ENCODE data around the gene AMELY.

Gene AMELY, protein sequence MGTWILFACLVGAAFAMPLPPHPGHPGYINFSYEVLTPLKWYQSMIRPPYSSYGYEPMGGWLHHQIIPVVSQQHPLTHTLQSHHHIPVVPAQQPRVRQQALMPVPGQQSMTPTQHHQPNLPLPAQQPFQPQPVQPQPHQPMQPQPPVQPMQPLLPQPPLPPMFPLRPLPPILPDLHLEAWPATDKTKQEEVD

DNA sequence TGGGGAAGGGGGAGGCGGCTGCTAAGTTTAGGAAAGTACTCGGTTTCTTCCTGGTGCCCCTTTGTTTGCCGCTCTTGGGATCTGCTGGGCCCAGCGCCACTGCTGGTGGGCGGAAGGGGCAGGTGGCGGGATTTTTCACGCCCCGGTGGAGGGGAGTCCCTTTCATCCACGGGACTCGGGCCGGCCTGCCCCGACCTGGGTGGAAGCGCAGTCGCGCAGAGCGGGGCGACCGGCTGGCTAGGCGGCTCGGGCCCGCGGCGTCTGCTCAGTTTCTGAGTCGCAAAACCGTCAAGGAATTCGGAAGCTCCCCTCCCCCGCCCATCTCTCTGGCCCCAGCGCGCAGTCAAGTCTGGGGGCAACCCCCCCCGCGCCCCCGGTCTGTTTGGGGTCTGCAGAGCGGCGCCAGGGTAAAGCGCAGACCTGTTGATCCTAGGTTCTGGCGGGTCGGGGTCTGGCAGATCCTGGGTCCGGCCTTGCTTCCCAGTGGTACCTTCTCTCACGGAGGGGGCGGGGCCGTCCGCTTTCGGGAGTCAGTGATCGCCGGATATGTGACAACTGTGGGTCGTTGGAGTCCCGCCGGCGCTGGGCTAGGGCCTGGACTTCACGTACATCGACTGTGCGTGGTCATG is at the start of gene AMELY:
AMELY (minus strand) TSS at position 500 of the 629 bp plus-strand sequence. CDS start 39,144 bp downstream, outside the sequence.
- TF ChIP-seq, protein P1, sequence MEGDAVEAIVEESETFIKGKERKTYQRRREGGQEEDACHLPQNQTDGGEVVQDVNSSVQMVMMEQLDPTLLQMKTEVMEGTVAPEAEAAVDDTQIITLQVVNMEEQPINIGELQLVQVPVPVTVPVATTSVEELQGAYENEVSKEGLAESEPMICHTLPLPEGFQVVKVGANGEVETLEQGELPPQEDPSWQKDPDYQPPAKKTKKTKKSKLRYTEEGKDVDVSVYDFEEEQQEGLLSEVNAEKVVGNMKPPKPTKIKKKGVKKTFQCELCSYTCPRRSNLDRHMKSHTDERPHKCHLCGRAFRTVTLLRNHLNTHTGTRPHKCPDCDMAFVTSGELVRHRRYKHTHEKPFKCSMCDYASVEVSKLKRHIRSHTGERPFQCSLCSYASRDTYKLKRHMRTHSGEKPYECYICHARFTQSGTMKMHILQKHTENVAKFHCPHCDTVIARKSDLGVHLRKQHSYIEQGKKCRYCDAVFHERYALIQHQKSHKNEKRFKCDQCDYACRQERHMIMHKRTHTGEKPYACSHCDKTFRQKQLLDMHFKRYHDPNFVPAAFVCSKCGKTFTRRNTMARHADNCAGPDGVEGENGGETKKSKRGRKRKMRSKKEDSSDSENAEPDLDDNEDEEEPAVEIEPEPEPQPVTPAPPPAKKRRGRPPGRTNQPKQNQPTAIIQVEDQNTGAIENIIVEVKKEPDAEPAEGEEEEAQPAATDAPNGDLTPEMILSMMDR (IDR thresholded peaks at IDR 0.05): no peak
- Histone ChIP-seq H3K27ac (no peak within 1 kb of the TSS), H3K4me3 (ENCODE audit: low read depth in 1 of 2, low read length in 1 of 2) (no peak within 1 kb of the TSS), H3K4me1 (ENCODE audit: control insufficient read depth in 1 of 2, insufficient read depth in 1 of 2, low read depth in 1 of 2, low read length in 1 of 2) (no peaks in the 10 kb centered on the region), H3K9me3 (no peaks in the 10 kb centered on the region), H3K36me3 (no peaks in the 10 kb centered on the region), H3K27me3 (peaks cover 52% of the 10 kb centered on the region)

DNA sequence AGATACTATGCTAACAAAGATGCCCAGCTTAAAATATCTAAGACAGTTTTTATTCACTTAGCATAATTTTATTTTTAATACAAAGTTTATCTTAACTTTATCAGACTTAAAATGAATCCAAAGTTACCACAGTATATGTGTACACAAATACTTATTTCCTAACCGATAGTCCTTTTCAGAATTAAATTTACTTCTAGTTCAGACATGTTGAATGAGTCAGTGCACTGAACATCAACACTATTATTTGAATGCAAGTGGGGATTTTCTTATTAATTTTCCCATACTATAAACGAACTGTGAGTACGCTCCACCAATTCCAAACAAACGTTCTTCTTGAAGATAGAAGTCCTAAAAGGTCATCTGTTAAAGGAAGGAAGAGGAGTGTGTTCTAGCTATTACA is 38.4 kb upstream of the AMELY start:
- H3K9me3 ChIP-seq: no peaks in the 10 kb centered on the region
- H3K27ac ChIP-seq: no peak overlapping the region
- H3K36me3 ChIP-seq: no peaks in the 10 kb centered on the region
- TF ChIP-seq, protein P1 (IDR thresholded peaks at IDR 0.05): no peak
- H3K4me1 ChIP-seq (ENCODE audit: control insufficient read depth in 1 of 2, insufficient read depth in 1 of 2, low read depth in 1 of 2, low read length in 1 of 2): no peaks in the 10 kb centered on the region
- H3K27me3 ChIP-seq: no peaks in the 10 kb centered on the region
- H3K4me3 ChIP-seq (ENCODE audit: low read depth in 1 of 2, low read length in 1 of 2): no peak overlapping the region

DNA sequence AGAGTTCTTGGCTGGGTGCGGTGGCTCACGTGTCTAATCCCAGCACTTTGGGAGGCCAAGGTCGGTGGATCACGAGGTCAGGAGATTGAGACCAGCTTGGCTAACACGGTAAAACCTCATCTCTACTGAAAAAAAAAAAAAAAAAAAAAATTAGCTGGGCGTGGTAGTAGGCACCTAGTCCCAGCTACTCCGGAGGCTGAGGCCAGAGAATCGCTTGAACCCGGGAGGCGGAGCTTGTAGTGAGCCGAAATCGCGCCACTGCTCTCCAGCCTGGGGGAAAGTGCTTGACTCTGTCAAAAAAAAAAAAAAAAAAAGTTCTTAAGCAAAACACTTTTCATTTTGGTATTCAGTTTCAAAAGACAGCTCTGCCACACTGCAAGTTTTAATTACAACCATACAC is 36.8 kb upstream of the AMELY start:
- no peaks in the 10 kb centered on the region for H3K9me3 ChIP-seq
- H3K4me3 ChIP-seq (ENCODE audit: low read depth in 1 of 2, low read length in 1 of 2): no peak overlapping the region
- H3K36me3 ChIP-seq: no peaks in the 10 kb centered on the region
- H3K4me1 ChIP-seq (ENCODE audit: control insufficient read depth in 1 of 2, insufficient read depth in 1 of 2, low read depth in 1 of 2, low read length in 1 of 2): no peaks in the 10 kb centered on the region
- TF ChIP-seq, protein P1 (IDR thresholded peaks at IDR 0.05): no peak
- no peaks in the 10 kb centered on the region for H3K27me3 ChIP-seq
- no peak overlapping the region for H3K27ac ChIP-seq

DNA sequence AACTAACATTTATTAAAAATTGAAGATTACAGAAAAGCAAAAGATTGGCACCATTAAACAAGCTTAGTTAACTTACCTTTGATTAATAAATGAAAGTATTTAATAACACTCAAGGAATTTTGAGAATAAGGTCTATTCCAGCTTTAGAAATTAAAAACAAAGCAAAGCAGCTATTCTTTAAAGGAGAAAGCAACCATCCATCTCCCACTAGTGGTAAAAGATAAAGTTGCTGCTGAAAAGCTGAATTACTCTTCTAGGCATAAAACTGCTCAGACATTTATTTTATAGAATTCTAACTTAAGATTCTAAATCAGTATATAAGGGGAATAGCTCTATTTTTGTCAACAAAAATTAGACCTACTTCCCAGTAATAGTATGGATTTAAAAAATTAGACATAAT is 36.1 kb upstream of the AMELY start:
- Histone ChIP-seq H3K4me1 (ENCODE audit: control insufficient read depth in 1 of 2, insufficient read depth in 1 of 2, low read depth in 1 of 2, low read length in 1 of 2) (no peaks in the 10 kb centered on the region), H3K27me3 (no peaks in the 10 kb centered on the region), H3K4me3 (ENCODE audit: low read depth in 1 of 2, low read length in 1 of 2) (no peak overlapping the region), H3K36me3 (no peaks in the 10 kb centered on the region), H3K27ac (no peak overlapping the region), H3K9me3 (no peaks in the 10 kb centered on the region)
- TF ChIP-seq, protein P1 (IDR thresholded peaks at IDR 0.05): no peak

DNA sequence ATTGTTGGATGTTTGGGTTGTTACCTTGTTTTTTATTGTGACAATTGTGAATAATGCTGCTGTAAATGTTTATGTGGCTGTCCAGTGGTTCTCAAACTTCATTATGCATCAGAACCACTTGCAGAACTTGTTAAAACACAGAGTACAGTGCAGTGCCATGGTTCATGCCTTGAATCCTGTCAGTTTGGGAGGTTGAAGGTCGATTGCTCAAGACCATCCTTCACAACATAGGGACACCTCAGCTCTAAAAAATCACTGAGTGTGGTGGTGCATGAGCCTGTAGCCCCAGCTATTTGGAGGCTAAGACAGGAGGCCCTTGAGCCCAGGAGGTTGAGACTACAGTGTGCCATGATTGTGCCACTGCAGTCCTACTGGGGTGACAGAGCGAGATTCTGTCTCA is 23.9 kb upstream of the AMELY start:
- H3K4me3 ChIP-seq (ENCODE audit: low read depth in 1 of 2, low read length in 1 of 2): no peak overlapping the region
- H3K27ac ChIP-seq: no peak overlapping the region
- TF ChIP-seq, protein P1 (IDR thresholded peaks at IDR 0.05): no peak
- H3K36me3 ChIP-seq: no peaks in the 10 kb centered on the region
- no peaks in the 10 kb centered on the region for H3K27me3 ChIP-seq
- H3K4me1 ChIP-seq (ENCODE audit: control insufficient read depth in 1 of 2, insufficient read depth in 1 of 2, low read depth in 1 of 2, low read length in 1 of 2): no peaks in the 10 kb centered on the region
- H3K9me3 ChIP-seq: no peaks in the 10 kb centered on the region
